NCI-H82 (cell line): ENCODE measurements around the gene MTR.
A peak's percentile ranks its signal among the peaks of the same experiment; 100 is the strongest.
"Not testable (repeated sequence)": the region's sequence is repeated elsewhere in the genome, so short reads cannot be mapped to it uniquely, and the experiment has no call there.

Source experiments
- DNase-seq: peaks from one replicate; lab custom pipeline; 2025; lab: John Stamatoyannopoulos, UW

Gene MTR

GRCh38 chr1:236834876-236835275 is 39.8 kb downstream of the MTR start:
- DNase-seq, result no peak

- DNase-seq, result peak; percentile 41
These were observed 40.4 kb downstream of the MTR start for GRCh38 chr1:236835491-236835890.

GRCh38 chr1:236836157-236836556 is 41.1 kb downstream of the MTR start:
- DNase-seq, result no peak

GRCh38 chr1:236837115-236837514 is 42.0 kb downstream of the MTR start:
- no peak for DNase-seq

GRCh38 chr1:236837897-236838296 is 42.8 kb downstream of the MTR start:
- DNase-seq, result peak; percentile 70

- DNase-seq, result no peak
These were observed 46.2 kb downstream of the MTR start for GRCh38 chr1:236841341-236841740.

GRCh38 chr1:236844499-236845271 is 49.6 kb downstream of the MTR start:
- no peak for DNase-seq

GRCh38 chr1:236845830-236846229 is 50.7 kb downstream of the MTR start:
- no peak for DNase-seq

GRCh38 chr1:236848274-236848923 is 53.3 kb downstream of the MTR start:
- no peak for DNase-seq

GRCh38 chr1:236850077-236850979 is 55.2 kb downstream of the MTR start:
- no peak for DNase-seq

- DNase-seq, result no peak
These were observed 56.8 kb downstream of the MTR start for GRCh38 chr1:236851871-236852270.

- no peak for DNase-seq
These were observed 59.0 kb downstream of the MTR start for GRCh38 chr1:236853921-236854604.

- DNase-seq, result no peak
These were observed 59.5 kb downstream of the MTR start for GRCh38 chr1:236854605-236854983.

GRCh38 chr1:236856649-236857048 is 61.6 kb downstream of the MTR start:
- not testable (repeated sequence) for DNase-seq

GRCh38 chr1:236858165-236858564 is 63.1 kb downstream of the MTR start:
- DNase-seq, result no peak

- DNase-seq, result no peak
These were observed 65.0 kb downstream of the MTR start for GRCh38 chr1:236860101-236860500.

- no peak for DNase-seq
These were observed 65.6 kb downstream of the MTR start for GRCh38 chr1:236860674-236861073.

- no peak for DNase-seq
These were observed 66.6 kb downstream of the MTR start for GRCh38 chr1:236861560-236862218.

- DNase-seq, result no peak
These were observed 67.1 kb downstream of the MTR start for GRCh38 chr1:236862219-236862591.

- no peak for DNase-seq
These were observed 67.6 kb downstream of the MTR start for GRCh38 chr1:236862615-236863211.

GRCh38 chr1:236864211-236864610 is 69.1 kb downstream of the MTR start:
- no peak for DNase-seq
